ENCODE results near the gene CFTR. TPM values are rescaled to one million over a fixed set of nuclear protein-coding genes. Genes with fewer than 3 reads are reported as not detected.

Gene CFTR
- total RNA-seq, 1 donor from 2014 or later: 0.18 TPM

DNA sequence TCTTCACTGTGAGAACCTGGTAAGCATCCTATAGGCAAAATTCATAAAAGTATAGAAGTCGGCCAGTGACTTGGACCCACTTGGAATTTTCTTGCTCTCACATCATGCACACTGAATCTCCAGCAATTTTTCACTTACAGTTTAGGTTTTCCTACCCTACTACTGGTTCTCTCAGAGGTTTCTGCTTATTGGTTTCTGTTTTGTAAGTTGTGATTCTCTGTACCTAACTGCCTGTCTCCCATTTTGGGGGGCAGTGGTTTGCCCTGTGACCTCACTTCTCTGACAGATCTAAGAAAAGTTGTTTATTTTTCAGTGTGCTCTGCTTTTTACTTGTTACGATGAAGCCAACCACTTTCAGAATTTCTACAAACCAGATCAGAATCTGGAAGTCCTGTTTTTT lies 158.1 kb downstream of the CFTR start:
- Mint-ChIP-seq H3K4me1 (ENCODE audit: unreplicated experiment) (no peaks in the 10 kb centered on the region), H3K9me3 (ENCODE audit: unreplicated experiment) (no peaks in the 10 kb centered on the region), H3K4me3 (ENCODE audit: unreplicated experiment) (no peak overlapping the region), H3K27me3 (ENCODE audit: unreplicated experiment) (no peaks in the 10 kb centered on the region), H3K36me3 (ENCODE audit: low read depth, unreplicated experiment) (no peaks in the 10 kb centered on the region), H3K27ac (ENCODE audit: unreplicated experiment) (no peak overlapping the region)
- no peak for DNase-seq (ENCODE audit: low spot score)
- TF ChIP-seq, protein P1, sequence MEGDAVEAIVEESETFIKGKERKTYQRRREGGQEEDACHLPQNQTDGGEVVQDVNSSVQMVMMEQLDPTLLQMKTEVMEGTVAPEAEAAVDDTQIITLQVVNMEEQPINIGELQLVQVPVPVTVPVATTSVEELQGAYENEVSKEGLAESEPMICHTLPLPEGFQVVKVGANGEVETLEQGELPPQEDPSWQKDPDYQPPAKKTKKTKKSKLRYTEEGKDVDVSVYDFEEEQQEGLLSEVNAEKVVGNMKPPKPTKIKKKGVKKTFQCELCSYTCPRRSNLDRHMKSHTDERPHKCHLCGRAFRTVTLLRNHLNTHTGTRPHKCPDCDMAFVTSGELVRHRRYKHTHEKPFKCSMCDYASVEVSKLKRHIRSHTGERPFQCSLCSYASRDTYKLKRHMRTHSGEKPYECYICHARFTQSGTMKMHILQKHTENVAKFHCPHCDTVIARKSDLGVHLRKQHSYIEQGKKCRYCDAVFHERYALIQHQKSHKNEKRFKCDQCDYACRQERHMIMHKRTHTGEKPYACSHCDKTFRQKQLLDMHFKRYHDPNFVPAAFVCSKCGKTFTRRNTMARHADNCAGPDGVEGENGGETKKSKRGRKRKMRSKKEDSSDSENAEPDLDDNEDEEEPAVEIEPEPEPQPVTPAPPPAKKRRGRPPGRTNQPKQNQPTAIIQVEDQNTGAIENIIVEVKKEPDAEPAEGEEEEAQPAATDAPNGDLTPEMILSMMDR (IDR thresholded peaks at IDR 0.05; ENCODE audit: unreplicated experiment): no peak

DNA sequence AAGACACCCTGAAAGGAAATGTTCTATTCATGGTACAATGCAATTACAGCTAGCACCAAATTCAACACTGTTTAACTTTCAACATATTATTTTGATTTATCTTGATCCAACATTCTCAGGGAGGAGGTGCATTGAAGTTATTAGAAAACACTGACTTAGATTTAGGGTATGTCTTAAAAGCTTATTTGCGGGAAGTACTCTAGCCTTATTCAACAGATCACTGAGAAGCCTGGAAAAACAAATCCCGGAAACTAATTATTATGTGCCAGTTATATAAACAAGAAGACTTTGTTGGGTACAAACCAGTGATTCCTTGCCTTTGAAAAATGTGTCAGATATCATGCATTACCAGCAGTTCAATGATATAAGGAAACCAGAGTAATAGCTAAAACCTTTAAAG lies 160.1 kb downstream of the CFTR start:
- Mint-ChIP-seq H3K4me1 (ENCODE audit: unreplicated experiment) (no peaks in the 10 kb centered on the region), H3K9me3 (ENCODE audit: unreplicated experiment) (no peaks in the 10 kb centered on the region), H3K27me3 (ENCODE audit: unreplicated experiment) (no peaks in the 10 kb centered on the region), H3K36me3 (ENCODE audit: low read depth, unreplicated experiment) (no peaks in the 10 kb centered on the region), H3K27ac (ENCODE audit: unreplicated experiment) (no peak overlapping the region), H3K4me3 (ENCODE audit: unreplicated experiment) (no peak overlapping the region)
- no peak for DNase-seq (ENCODE audit: low spot score)
- TF ChIP-seq, protein P1 (IDR thresholded peaks at IDR 0.05; ENCODE audit: unreplicated experiment): no peak

GRCh38 chr7:117640465-117640864 lies 160.6 kb downstream of the CFTR start:
- no peaks in the 10 kb centered on the region for H3K36me3 Mint-ChIP-seq (ENCODE audit: low read depth, unreplicated experiment)
- no peaks in the 10 kb centered on the region for H3K27me3 Mint-ChIP-seq (ENCODE audit: unreplicated experiment)
- DNase-seq (ENCODE audit: low spot score): no peak
- H3K4me1 Mint-ChIP-seq (ENCODE audit: unreplicated experiment): no peaks in the 10 kb centered on the region
- H3K27ac Mint-ChIP-seq (ENCODE audit: unreplicated experiment): no peak overlapping the region
- TF ChIP-seq, protein P1 (IDR thresholded peaks at IDR 0.05; ENCODE audit: unreplicated experiment): no peak
- H3K4me3 Mint-ChIP-seq (ENCODE audit: unreplicated experiment): no peak overlapping the region
- H3K9me3 Mint-ChIP-seq (ENCODE audit: unreplicated experiment): no peaks in the 10 kb centered on the region

GRCh38 chr7:117645481-117646165 lies 165.8 kb downstream of the CFTR start:
- no peak overlapping the region for H3K27ac Mint-ChIP-seq (ENCODE audit: unreplicated experiment)
- H3K9me3 Mint-ChIP-seq (ENCODE audit: unreplicated experiment): no peaks in the 10 kb centered on the region
- TF ChIP-seq, protein P1 (IDR thresholded peaks at IDR 0.05; ENCODE audit: unreplicated experiment): no peak
- H3K36me3 Mint-ChIP-seq (ENCODE audit: low read depth, unreplicated experiment): no peaks in the 10 kb centered on the region
- peaks cover 2% of the 10 kb centered on the region for H3K27me3 Mint-ChIP-seq (ENCODE audit: unreplicated experiment)
- no peak for DNase-seq (ENCODE audit: low spot score)
- H3K4me3 Mint-ChIP-seq (ENCODE audit: unreplicated experiment): no peak overlapping the region
- no peaks in the 10 kb centered on the region for H3K4me1 Mint-ChIP-seq (ENCODE audit: unreplicated experiment)

DNA sequence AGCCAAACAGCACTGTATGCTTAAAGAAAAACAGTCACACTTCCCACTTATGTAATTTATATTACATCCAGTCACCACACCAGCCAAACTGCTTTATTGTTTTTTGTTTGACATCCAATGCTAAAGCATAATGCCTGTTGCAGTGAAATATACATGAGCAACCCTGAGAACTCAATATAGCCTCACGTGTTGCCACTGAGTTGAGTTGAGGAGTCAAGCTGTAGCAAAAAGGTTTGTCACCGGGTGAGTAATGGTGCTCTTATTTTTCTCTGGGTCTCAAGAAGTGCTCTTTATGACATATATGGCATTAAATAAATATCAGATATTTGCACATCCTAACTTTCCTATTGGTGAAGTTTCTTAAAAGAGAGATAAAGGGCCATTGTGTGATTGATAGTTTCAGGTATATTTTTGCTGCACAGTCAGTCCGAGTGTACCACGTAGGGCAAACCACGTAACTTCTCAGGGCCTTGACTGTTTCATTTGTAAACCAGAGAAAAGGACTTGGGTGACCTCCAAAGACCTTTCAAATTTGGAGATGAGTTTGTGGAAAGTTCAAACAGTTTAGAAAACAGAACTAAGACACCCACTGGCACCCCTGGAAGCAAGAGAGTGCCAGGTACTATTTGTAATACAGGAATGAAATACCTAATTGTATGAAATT lies 168.5 kb downstream of the CFTR start:
- DNase-seq (ENCODE audit: low spot score): no peak
- Mint-ChIP-seq H3K9me3 (ENCODE audit: unreplicated experiment) (no peaks in the 10 kb centered on the region), H3K36me3 (ENCODE audit: low read depth, unreplicated experiment) (no peaks in the 10 kb centered on the region), H3K4me1 (ENCODE audit: unreplicated experiment) (no peaks in the 10 kb centered on the region), H3K27me3 (ENCODE audit: unreplicated experiment) (peaks cover 5% of the 10 kb centered on the region), H3K27ac (ENCODE audit: unreplicated experiment) (no peak overlapping the region), H3K4me3 (ENCODE audit: unreplicated experiment) (no peak overlapping the region)
- TF ChIP-seq, protein P1 (IDR thresholded peaks at IDR 0.05; ENCODE audit: unreplicated experiment): no peak
